SK-N-SH treated with all-trans-retinoic acid at 6 μM for 48 hours (cell line): ENCODE data around the gene CPT1B.

ENCODE experiments used
- BACH2 ChIP-seq: fragments of 250-450 bp; sonication (Bioruptor Pico); IDR thresholded peaks from 2 replicates; pipeline ENCODE4 v1.9.0; 2021; ENCODE audit warnings: mild to moderate bottlenecking, borderline replicate concordance
- RARB ChIP-seq: fragments of 250-450 bp; sonication (Bioruptor Pico); IDR thresholded peaks from 2 replicates; pipeline ENCODE4 v1.8.0; 2021; ENCODE audit warnings: mild to moderate bottlenecking, moderate library complexity
- ZFP30 ChIP-seq: fragments of 450-650 bp; formaldehyde crosslinking; IDR thresholded peaks from 2 replicates; pipeline ENCODE4 v1.5.0; 2022; ENCODE audit warnings: mild to moderate bottlenecking, moderate library complexity
- ZNF565 ChIP-seq: fragments of 450-650 bp; formaldehyde crosslinking; conservative IDR thresholded peaks from 2 replicates; pipeline ENCODE4 v1.5.0; 2020; ENCODE audit warnings: low read depth, mild to moderate bottlenecking, moderate library complexity

DNA sequence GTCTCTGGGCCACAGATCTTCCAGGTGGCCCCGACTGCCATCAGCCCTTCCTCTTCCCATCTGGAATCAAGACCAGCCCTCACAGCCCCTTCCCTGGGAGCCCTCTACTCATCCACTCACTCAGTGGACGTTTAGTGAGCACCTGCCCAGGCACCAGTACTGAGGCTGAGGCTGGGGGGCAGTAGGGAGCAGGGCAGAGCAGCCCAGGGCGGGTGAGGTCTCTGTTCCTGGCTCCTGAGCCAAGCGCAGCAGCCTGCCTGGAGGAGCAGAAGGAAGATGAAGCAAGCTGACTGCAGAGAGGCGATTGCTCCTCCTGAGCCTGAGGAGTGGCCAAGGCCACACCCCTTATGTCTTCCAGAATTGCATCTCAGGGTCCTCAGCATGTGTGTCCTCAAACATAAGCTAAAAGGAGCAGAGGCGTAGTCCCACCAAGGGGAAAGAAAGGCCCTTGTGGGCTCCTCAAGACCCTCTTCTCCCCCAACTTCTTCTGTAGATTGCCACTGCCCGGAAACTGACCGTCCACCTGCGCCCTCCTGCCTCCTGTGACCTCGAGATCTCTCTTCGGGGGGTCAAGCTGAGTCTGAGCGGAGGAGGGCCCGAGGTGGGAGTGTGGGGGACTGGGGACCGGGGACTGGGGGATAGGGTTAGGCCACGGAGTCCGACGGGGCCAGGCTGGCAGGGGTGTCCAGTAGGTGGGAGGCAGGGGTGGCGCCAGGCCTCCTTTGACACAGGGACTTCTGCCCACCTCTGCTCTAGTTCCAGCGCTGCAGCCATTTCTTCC lies 28.1 kb upstream of the CPT1B start:
- TF ChIP-seq RARB (CRISPR knock-in tag) (no peak), ZNF565 (CRISPR knock-in tag) (no peak), BACH2 (no peak), ZFP30 (CRISPR knock-in tag) (no peak)
